ENCODE measurements around the gene MICAL3. TPM values are rescaled to one million over a fixed set of nuclear protein-coding genes. Genes with fewer than 3 reads are reported as not detected.

Gene MICAL3
- total RNA-seq, 1 experiment from 2014 or later: 47.1 TPM

- no peak for TF ChIP-seq TCF7L2 (IDR thresholded peaks at IDR 0.05; ENCODE audit: low read depth, low read length)
- TF ChIP-seq REST (IDR thresholded peaks at IDR 0.05; ENCODE audit: insufficient read depth in 1 of 2, low read depth in 2 of 2, low read length in 1 of 2): no peak
- TF ChIP-seq POLR2AphosphoS5 (IDR thresholded peaks at IDR 0.05; ENCODE audit: low read depth, low read length): no peak
- no peak for TF ChIP-seq CTCF (IDR thresholded peaks at IDR 0.05)
- no peak for TF ChIP-seq SIN3A (IDR thresholded peaks at IDR 0.05; ENCODE audit: borderline replicate concordance, insufficient read depth, low read depth, low read length)
- in situ Hi-C loops (cut with HindIII; ENCODE audit: low pct_unique_long_range_greater_than_20kb, low sequenced_read_pairs) (no loop called here), intact Hi-C loops (cut with micrococcal nuclease; ENCODE audit: unreplicated experiment) (no loop called here)
- ChIA-PET POLR2A (no interaction called here), CTCF (no interaction called here)
- Histone ChIP-seq H3K27me3 (ENCODE audit: control insufficient read depth, insufficient read depth, low read length) (no peaks in the 10 kb centered on the region), H3K4me1 (ENCODE audit: control insufficient read depth, insufficient read depth, low read length) (no peaks in the 10 kb centered on the region), H3K9me3 (ENCODE audit: control insufficient read depth, insufficient read depth, low read depth, low read length) (no peaks in the 10 kb centered on the region), H3K36me3 (ENCODE audit: control insufficient read depth, insufficient read depth, low read length) (no peaks in the 10 kb centered on the region), H3K27ac (ENCODE audit: low read length) (no peak overlapping the region), H3K4me3 (ENCODE audit: low read depth in 2 of 2, low read length in 2 of 2) (no peak overlapping the region)
- BruUV-seq (replicated peaks): no TSS peak
- ATAC-seq: no peak
- no peak for DNase-seq (ENCODE audit: low read depth, low spot score)
These were observed 171.3 kb downstream of the MICAL3 start for GRCh38 chr22:17853073-17853472.

GRCh38 chr22:17851759-17852158 is 172.6 kb downstream of the MICAL3 start:
- TF ChIP-seq CTCF (IDR thresholded peaks at IDR 0.05) (no peak), REST (IDR thresholded peaks at IDR 0.05; ENCODE audit: insufficient read depth in 1 of 2, low read depth in 2 of 2, low read length in 1 of 2) (no peak), POLR2AphosphoS5 (IDR thresholded peaks at IDR 0.05; ENCODE audit: low read depth, low read length) (no peak), SIN3A (IDR thresholded peaks at IDR 0.05; ENCODE audit: borderline replicate concordance, insufficient read depth, low read depth, low read length) (no peak), TCF7L2 (IDR thresholded peaks at IDR 0.05; ENCODE audit: low read depth, low read length) (no peak)
- CTCF ChIA-PET: no interaction called here
- no peaks in the 10 kb centered on the region for H3K36me3 ChIP-seq (ENCODE audit: control insufficient read depth, insufficient read depth, low read length)

More at GRCh38 chr22:17851759-17852158, 172.6 kb downstream of the MICAL3 start:
- no peak overlapping the region for H3K27ac ChIP-seq (ENCODE audit: low read length)
- in situ Hi-C loops (cut with HindIII; ENCODE audit: low pct_unique_long_range_greater_than_20kb, low sequenced_read_pairs) (no loop called here), intact Hi-C loops (cut with micrococcal nuclease; ENCODE audit: unreplicated experiment) (no loop called here)
- no peaks in the 10 kb centered on the region for H3K9me3 ChIP-seq (ENCODE audit: control insufficient read depth, insufficient read depth, low read depth, low read length)
- BruUV-seq (replicated peaks): no TSS peak
- POLR2A ChIA-PET: no interaction called here
- H3K4me1 ChIP-seq (ENCODE audit: control insufficient read depth, insufficient read depth, low read length): no peaks in the 10 kb centered on the region; the same call in 1 of the 2 replicates
- no peaks in the 10 kb centered on the region for H3K27me3 ChIP-seq (ENCODE audit: control insufficient read depth, insufficient read depth, low read length)
- no peak for ATAC-seq
- no peak overlapping the region for H3K4me3 ChIP-seq (ENCODE audit: low read depth in 2 of 2, low read length in 2 of 2)
- DNase-seq (ENCODE audit: low read depth, low spot score): no peak

Data from Panc1 (cell line).